Measurements from ENCODE around the gene ARMH3. TPM values are rescaled to one million over a fixed set of nuclear protein-coding genes. Genes with fewer than 3 reads are reported as not detected.

ARMH3 gene
- total RNA-seq, 1 experiment from 2014 or later, result 17.7 TPM

Other genes with a start within 250 kb of the ARMH3 start
- gene OGA, start 237.7 kb downstream of the ARMH3 start, total RNA-seq (2014; rRNA removed; shearing (Covaris generic)), result 82.2 and 98.2 TPM in 2 replicates
- 2.8 TPM in 1 of 2 replicates, not detected in the other for gene KCNIP2, start 212.4 kb downstream of the ARMH3 start, total RNA-seq (2014; rRNA removed; shearing (Covaris generic))
- 39.7 and 49.6 TPM in 2 replicates for gene HPS6, start 9.2 kb upstream of the ARMH3 start, total RNA-seq (2014; rRNA removed; shearing (Covaris generic))
- 27.3 and 29.0 TPM in 2 replicates for gene LDB1, start 64.2 kb upstream of the ARMH3 start, total RNA-seq (2014; rRNA removed; shearing (Covaris generic))
- 26.0 and 28.9 TPM in 2 replicates for gene PPRC1, start 76.9 kb upstream of the ARMH3 start, total RNA-seq (2014; rRNA removed; shearing (Covaris generic))
- 77.2 and 87.7 TPM in 2 replicates for gene NOLC1, start 96.2 kb upstream of the ARMH3 start, total RNA-seq (2014; rRNA removed; shearing (Covaris generic))
- gene ELOVL3, start 170.1 kb upstream of the ARMH3 start, total RNA-seq (2014; rRNA removed; shearing (Covaris generic)), result not detected in 2 replicates
- gene PITX3, start 185.3 kb upstream of the ARMH3 start, total RNA-seq (2014; rRNA removed; shearing (Covaris generic)), result not detected in 2 replicates
- gene GBF1, start 189.4 kb upstream of the ARMH3 start, total RNA-seq (2014; rRNA removed; shearing (Covaris generic)), result 31.9 and 32.9 TPM in 2 replicates

Measured in A172 (cell line).